ENCODE data around the gene SLC6A2.

- TF ChIP-seq CTCF (conservative IDR thresholded peaks at IDR 0.05) (no peak), EZH2 (IDR thresholded peaks at IDR 0.05; ENCODE audit: low read depth) (no peak)
Measured at GRCh38 chr16:55732496-55732895, 76.7 kb downstream of the SLC6A2 start.

All from PC-9 (cell line).